C1 segment of cervical spinal cord (tissue), 14 donors: ENCODE results near the gene MDH1B.
"Not testable (repeated sequence)": the region's sequence is repeated elsewhere in the genome, so short reads cannot be mapped to it uniquely, and the experiment has no call there.

Experiments
- DNase-seq, 14 donors: peaks; one replicate each; lab custom pipeline; 2025; lab: John Stamatoyannopoulos, UW

MDH1B gene

DNA sequence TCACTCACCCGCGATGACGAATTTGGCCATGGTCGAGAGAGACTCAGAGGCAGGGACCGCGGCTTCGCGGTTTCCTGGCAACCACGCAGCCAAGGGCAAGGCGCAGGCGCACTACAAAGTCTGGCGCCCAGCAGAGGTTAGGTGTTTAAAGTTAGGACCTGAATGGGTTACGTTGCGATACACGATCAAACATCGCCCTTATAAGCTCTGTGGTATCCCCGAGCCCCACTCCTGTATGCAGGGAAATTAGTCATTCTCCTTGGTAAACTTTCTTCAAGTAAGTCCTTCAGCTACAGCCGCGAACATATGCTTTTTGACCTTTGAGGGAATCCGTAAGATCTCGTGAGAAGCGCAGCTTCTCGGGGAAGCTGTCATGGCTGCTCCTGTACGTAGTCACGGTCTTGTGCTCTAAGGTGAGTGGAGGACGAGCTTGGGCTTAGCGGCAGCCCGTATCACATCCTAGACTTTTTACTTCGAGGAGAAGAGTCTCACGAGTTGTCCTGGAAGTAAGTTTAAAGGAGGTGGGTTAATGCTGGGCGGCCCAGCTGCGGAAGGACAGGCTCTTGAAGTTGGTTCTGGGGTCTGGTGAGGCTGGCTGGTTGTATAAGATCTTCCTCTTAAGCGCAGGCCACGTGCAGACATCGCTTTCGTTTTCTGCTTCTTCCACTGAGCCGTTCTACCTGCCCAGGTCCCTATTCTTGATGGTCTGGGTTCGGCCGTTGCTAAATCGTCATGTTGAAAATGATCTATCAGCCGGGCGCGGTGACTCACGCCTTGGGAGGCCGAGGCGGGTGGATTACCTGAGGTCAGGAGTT, at the start of gene MDH1B, which contains the start of gene FASTKD2:
MDH1B (minus strand) TSS at position 87 of the 815 bp plus-strand sequence; CDS start at position 30, 57 bp downstream.
FASTKD2 (plus strand) TSS at position 365 of the 815 bp plus-strand sequence. CDS start 1,088 bp downstream, outside the sequence.
- DNase-seq: peak; percentile 41 to 95 (median 86)

- no peak for DNase-seq
Observed at GRCh38 chr2:206814498-206814897, 49.4 kb upstream of the MDH1B start.

DNA sequence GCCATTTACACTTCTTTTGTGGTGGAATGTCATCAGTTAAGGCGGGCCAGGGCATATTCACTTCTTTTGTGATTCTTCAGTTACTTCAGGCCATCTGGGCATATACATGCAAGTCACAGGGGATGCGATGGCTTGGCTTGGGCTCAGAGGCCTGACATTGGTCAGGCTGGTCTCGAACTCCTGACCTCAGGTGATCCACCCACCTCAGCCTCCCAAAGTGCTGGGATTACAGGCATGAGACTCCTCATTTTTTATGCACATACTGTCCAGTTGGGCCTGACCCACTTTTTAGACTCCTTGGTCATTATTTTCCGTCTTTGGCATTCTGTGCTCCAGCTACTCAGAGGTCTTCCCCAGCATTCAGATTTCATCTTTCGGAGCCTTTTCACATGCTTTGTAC, 47.3 kb upstream of the MDH1B start:
- not testable (repeated sequence) for DNase-seq

DNA sequence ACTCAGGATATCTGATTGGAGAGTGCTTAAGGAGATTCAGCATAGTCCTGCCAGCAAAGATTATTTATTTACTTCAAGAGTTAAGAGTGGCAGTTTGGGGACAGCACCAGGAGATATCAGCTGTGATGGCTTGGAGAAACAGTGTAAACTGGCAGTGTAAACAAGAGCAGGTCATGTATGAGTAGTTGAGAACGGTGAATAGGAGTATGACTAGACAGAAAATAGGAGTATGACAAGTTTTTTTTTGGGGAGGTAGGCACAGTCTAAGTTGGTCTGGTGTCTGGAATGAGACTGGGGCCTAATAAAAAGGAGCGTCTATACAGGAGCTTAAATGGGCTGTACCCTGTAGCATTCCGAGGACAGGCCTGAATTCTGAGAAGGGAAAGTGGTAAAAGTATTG, 42.5 kb upstream of the MDH1B start:
- not testable (repeated sequence) for DNase-seq

DNA sequence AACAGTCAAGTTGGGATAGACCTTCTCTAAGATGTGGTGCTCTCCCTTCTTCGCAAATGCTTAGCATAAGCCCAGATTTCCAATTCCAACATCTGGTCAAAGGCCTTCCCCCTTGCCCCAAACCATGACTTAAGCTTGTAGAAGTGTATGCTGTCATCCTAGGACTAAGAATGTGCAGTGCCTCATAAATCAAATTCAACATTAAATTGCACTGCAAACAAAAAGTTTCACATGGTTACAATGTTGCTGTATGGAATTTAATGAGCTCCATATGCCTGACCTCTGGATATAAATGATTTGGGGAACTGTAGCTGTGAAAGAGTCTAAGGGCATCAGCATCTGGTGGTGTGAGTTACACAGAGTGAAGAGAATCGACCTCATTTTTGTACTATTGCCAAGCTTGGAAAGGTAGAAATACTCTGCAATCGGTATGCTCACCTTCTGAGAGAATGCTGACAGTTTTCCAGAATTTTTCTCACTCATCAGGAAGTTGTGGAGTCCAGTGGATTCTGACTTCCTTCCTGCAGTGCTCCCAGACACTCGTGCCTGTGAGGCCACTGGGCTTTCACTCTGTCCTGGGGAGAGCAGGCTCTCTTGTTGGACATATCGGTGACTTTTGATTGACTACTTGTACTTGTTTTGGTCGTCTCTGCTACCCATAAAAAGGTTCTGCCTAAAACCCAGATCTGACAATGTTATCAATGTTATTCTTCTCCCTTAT, 40.9 kb upstream of the MDH1B start:
- no peak for DNase-seq

GRCh38 chr2:206804326-206804725, 39.2 kb upstream of the MDH1B start:
- no peak for DNase-seq

- DNase-seq: peak in 1 of 14 donors; percentile 19
Observed at GRCh38 chr2:206802654-206803514, 37.8 kb upstream of the MDH1B start.

DNA sequence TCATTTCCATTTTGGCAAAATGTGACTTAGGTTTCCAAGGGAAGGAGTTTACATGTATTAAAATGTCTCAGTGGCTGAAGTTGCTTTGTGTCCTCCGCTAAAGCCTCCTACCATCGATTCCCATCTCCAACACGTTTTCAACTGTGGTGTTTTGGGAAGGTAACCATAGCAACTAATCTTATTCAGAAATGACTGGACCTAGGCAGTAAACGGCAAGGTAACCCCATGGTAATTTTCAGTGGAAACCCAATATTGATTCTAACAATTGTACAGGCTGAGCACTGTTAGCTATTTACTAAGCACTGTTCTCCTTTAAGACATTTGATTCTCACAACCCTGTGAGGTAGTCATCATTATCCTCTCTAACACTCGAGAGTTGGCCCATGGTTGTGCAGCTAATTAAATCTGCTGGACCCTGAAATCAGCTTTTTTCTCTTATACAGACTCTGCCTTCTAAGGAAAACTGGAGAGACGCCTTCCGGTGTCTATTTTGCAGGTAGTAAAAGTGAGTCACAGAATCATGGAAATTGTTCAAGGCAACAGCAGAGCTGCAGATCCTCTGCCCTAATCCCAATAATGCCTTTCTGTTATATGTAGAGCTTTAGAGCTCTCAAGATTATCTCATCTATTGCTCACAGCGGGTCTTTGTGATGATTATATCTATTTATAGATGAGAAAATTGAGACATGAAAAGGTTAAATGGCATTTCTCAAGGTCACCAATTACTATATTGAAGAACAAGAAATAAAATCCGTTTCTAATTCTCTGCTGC, 36.5 kb upstream of the MDH1B start:
- DNase-seq: no peak

DNA sequence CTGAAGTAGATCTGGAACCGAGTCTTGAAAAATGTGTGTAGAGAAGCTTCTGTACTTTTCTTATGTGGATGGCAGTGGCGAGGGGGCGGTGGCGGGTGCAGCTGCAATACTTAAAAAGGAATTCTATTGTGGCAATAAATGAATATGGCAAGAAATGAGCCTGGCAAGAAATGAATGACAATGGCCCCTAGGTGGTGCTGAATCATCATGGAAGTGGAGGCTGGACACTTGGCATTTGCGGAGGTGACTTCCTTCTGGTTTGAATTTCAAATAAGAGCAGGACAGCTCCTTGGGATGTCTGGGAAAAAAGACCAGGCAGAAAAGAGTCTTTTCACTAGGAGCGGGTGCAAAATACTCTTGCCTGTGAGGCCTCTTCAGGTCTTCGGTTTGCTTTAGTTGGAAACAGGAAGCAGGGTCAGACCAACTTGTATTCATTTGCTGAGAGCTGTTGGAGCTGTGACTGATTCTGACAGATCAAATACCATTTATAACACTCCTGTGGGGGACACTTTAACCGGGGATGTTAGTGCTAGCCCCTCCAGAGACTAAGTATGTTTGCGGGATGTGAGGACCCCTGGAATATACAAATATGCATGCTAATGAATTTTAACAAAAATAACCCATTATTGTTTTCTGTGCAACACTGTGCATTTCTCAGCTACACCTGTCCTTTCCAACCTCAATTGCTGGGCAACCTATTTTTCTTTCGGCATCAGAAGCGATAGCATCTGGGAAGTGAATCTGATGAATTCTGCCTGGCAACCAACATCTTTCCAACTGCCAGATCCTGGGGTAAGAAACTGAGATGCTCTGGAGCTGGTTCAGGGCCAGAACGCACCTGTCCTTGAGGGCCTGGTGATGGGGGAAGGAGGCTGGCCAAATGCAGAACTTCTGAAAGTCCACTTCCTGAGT, 35.6 kb upstream of the MDH1B start:
- DNase-seq: peak in 13 of 14 donors; percentile 19 to 78 (median 53)

DNA sequence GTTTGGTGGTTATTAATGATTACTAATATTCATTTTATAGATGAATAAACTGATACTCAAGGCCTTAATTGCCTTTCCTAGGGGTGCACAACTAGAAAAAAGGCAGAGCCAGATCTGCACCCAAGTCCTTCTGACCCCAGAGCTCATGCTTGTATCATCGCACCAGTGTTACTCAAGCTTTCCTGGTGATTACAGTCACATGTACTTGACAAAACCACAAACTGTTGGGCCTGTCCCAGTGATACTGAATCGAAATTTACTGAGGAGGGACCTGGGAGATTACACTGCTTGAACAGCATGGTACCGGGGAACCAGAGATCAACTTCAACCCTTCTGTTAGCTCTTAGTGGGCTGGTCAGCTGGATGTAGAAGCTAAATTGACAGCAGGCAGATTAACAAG, 34.0 kb upstream of the MDH1B start:
- no peak for DNase-seq

GRCh38 chr2:206798000-206798399, 32.9 kb upstream of the MDH1B start:
- DNase-seq: no peak

- DNase-seq: no peak
Observed at GRCh38 chr2:206797376-206797775, 32.2 kb upstream of the MDH1B start.

DNA sequence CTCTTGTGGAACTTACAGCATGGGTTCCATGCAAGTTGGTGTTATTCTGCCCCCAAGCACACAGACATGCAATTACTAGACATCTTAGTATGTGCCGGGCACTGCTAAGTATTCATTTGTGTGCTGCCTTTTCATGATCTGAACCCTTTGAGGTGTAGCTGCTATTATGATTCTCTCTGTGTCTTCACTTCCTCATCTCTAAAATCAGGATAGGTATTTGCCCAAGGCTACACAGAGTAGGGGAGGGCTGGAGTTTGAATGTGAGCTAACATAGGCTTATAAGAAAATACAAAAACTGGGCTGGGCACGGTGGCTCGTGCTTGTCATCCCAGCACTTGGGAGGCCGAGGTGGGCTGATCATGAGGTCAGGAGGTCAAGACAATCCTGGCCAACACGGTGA, 27.5 kb upstream of the MDH1B start:
- DNase-seq: no peak

DNA sequence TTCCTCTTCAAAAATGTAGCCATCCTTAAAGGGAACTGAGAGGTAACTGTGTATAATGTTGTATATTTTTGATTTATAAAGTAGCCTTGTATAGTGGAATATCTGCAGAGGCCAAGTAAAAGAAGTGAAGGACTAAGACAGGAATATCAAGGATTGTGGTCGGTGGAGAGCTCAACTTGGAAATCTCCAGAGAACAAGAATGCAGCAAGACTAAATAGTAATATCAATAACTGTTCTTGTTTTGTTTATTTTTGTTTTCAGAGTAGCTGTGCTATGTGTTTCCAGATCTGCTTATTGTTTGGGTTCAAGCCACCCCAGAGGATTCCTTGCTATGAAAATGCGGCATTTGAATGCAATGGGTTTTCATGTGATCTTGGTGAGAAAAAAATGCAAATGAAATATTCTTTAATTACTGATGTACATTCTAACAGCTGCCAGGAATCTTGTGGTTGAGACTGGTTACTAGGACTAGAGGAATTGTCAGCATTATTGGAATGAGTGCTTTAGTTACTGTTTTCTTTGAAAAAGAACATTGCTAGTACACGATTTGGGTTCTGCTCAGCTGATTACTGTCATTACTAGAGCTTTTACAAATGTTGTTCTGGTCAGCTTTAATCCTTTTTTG, 25.3 kb upstream of the MDH1B start:
- DNase-seq: no peak

GRCh38 chr2:206784559-206785353, 19.6 kb upstream of the MDH1B start:
- no peak for DNase-seq

DNA sequence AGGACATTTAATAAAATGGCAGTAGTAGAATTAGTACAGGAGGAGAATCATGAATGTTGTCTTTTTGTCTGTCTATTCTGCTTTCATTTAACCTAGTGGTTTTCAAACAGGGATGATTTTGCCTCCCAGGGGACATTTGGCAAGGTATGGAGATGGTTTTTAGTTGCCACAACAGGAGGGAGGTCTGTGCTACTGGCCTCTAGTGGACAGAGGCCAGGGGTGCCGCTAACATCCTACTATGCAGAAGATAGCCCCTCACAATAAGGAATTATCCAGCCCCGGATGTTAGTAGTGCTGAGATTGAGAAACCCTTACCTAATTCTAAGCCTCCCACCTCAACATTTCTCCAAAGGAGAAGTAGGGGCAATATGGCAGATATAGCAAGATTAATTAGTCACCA, 18.6 kb upstream of the MDH1B start:
- no peak for DNase-seq

DNA sequence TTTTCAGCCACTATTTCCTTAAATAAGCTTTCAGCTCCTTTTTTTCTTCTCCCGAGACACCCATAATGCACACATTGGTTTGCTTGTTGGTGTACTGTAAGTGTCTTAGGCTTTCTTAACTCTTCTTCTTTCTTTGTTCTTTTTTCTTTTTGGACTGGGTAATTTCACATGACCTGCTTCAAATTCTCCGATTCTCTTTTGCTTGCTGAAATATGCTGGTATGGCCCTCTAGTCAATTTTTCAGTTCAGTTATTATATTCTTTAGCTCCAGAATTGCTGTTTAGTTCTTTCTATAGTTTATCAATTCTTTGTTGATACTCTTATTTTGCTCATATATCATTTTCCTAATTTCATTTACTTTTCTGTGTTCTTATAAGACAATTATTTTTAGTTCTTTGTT, 15.5 kb upstream of the MDH1B start:
- no peak for DNase-seq

GRCh38 chr2:206776432-206776831, 11.3 kb upstream of the MDH1B start:
- DNase-seq: no peak

- no peak for DNase-seq
Observed at GRCh38 chr2:206774871-206775270, 9.7 kb upstream of the MDH1B start.
